GM18858 (cell line): ENCODE results near the gene PSMD5.

Experiments used
- ATAC-seq: cut with Tn5 transposase; IDR thresholded peaks from one replicate; pipeline ENCODE4 v1.9.1; 2021; ENCODE audit not compliant: unreplicated experiment

PSMD5 gene

DNA sequence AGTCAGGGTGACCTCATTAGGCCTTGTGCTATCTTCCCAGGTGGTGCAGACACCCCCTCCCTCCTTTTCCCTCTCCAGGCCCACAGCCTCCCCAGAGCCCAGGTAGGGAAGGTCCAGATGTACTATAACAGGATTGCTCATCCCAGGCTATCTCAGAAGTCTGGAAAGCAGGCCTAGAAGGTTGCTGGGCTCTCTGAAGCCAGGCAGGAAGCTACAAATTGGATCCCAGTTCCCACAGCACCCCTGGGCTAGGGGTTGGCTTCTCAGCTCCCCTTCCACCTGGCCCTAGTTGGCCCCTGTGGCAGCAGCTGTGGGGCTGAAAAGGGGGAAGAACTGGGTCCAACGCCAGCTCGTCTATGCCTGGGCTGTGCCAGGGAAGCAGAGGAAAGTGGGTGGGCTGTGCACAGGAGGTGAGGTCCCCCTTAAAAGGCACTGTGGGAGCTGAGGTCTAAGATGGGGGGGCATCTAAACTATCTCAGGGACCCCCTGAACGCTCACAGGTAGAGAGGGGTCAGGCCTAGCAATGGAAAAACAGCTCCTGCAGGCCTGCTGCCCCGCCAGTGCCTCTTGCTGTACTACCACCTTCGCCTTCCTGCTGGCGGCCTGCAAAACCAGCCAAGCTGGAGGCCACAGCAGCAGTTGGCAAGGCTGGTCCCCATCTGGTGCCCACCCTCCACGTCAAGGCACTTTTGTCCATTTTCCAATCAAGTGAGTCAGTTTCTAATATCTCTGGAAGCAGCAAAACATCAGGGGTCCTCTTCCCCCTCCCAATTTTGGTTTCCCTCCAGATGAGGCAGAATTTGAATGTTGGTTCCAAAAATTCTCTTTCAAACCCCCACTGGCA is 13.3 kb upstream of the PSMD5 start:
- no peak for ATAC-seq

DNA sequence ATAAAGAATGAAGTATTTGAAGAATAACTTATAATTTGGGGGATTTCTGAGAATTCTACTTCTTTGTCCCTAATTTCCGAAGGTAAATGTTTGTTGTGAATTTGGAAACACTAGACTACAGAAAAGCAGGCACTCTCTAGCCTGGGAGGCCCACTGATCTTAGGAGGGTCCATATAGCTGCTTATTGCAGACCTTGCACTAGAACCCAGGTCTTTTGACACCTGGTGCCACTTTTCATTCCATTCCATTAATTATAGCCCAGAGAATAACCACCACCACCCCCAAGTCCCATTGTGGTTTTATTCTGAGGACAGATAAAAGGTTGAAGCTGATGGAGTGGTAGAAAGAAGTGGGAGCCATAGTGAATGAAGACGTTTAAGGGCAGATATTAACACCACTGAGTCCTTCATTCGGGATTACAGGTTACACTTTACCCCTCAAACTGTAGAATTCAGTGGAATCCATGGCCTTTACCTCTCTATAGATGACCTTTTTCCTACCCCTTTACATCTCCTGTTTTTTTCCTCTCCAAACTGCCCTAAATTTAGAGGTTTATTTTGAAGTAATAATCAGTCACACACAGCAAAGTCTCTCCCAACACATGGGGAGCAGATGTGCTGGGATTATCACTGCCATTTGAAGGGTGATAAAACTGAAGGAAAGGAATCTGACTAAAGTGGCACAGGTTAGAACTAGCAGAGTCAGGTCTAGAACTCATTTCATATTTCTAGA is 12.0 kb upstream of the PSMD5 start:
- no peak for ATAC-seq

DNA sequence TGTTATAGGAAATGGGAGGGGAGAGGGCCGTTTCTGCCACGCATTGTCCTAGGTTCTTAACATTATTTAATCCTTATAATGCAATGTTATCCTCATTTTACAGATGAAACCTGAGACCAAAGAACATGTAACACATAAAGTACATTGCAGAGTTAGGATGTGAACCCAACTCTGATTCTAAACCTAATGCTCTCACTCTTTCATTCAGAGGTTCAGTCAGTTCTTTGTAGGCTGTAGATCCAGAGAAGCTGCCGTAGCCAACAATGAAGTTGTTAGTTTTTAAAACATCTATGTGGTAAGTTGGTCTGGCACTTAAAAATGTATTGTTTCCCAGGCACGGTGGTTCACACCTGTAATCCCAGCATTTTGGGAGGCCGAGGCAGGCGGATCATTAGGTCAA is 10.5 kb upstream of the PSMD5 start:
- no peak for ATAC-seq

DNA sequence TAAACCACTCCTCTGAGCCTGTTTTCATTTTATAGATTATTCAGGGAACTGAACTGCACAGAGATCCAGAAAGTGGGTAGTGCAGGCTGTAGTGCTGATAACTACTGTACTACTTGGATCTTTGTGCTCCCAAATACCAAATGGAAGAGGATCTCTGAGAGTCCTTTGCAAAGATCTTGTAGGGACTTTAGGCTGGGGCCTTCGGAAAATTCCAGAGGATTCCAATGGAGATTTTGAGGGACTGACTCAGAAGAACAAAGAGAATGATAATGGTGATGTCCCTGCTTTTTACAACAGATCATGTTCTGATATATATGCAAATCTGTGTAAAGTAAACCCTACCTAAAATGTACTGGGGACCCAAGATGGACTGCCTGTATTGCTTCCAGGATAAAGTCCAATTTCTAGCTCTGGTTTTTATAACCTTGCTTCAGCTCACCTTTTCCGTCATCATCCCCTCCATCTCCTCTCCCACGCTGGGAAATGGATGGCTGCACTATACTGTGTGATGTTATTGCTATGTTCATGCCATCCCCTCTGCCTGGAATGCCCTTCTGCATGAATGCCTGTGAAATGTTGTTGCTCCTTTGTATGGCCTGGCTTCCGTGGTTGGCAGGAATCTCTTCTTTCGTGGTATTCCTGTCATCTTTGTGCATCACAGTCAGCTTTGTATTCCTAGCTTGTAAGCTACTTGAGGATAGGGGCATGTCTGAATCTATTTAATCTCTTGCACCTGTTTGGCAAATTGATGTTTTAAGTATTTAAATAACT is 9.7 kb upstream of the PSMD5 start:
- ATAC-seq, result no peak

DNA sequence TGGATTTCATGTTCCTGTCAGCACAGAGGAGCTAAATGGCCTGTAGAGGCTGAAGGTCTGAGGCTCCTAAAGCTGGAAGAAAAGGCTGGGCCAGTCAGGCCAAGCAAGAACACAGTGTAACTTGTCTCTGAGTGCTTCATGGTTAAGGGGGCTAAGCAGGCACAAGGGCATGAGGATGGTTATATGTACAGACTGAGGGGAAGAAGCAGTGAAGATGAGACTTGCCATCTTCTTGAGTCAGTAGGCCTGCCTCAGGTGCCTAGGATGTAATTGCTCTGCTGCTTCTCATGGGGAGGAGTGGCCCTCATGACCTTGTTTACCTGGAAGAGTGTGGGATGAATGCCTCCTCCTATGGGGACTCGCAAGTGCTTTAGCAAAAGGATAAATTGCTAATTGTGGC is 8.7 kb upstream of the PSMD5 start:
- no peak for ATAC-seq

DNA sequence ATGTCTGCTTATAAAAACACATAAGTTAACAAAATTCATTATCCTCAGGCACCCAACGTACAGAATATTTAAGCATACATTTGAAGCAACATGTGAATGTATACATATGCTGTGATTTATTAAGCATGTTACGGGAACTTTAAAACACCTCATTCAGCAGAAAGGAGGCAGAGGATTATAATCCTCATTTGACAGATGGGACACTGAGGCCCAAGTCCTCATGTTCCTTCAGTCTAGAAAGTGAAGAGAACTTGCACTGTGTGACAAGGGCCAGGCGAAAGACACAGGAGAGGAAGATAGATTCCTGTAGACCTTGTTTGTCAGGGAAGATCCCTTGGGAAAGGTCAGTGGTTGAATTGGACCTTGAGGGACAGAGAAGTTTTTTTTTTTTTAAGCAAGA is 7.6 kb upstream of the PSMD5 start:
- no peak for ATAC-seq

DNA sequence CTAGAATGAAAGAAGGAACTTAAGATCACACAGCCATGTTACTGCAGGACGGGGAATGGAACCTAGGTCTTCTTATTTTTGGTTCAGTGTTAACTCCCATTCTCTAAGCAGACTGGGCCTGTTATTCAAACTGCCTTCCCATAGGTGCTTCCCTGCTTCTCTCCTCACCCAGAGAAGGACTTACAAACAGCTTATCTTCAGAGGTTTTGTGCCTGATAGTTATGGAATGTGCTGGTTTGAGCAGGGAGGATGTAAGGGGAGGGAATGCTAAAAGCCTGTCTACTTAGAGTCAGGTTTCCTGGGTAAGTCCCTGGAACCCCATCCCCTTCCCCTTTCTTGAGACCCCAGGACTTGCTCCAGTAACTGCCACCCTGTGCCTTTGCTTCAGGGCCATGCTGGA is 4.2 kb upstream of the PSMD5 start:
- ATAC-seq, result no peak

DNA sequence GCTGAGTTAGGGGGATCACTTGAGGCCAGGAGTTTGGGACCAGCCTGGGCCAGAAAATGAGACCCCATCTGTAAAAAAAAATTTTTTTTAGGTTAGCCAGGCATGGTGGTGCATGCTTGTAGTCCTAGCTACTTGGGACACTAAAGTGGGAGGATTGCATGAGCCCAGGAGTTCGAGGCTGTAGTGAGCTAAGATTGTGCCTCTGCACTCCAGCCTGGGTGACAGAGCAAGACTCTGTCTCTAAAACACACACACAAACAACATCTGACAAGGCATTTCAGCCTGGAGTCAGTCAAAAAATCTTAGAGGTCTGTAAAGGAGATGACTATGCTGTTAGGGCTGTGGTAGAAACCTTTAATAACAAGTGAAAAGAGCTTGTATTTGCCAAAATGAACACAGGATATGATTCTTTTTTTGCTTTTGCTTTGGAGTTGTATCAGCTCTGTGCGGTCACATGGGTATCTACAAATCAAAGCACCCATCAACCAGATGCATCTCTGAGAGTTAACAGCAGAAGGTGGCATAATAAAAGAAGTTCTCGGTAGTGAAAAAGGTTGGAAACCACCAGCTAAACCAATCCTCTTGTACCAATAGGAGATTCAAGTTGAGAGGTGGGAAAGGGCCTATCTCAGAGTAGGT is 3.6 kb upstream of the PSMD5 start:
- no peak for ATAC-seq

DNA sequence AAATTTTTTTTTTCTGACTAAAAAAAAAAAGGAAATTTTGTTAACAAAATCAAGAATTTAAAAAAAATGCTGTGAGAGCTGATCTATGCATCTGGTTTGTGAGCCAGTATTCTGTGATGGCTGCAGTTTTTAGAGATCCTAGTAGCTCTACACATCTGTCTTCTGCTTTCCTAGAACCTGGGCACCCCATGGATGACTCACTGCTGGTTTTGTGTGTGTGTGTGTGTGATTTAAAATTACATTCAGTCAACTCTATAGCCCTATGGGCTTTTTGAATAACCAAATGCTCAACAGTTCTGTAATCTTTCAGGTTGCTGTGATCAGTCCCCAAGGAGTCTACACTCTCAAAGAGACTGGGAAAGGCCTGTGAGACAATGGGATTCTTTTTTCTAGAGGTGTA is 2.5 kb upstream of the PSMD5 start:
- ATAC-seq, result no peak

DNA sequence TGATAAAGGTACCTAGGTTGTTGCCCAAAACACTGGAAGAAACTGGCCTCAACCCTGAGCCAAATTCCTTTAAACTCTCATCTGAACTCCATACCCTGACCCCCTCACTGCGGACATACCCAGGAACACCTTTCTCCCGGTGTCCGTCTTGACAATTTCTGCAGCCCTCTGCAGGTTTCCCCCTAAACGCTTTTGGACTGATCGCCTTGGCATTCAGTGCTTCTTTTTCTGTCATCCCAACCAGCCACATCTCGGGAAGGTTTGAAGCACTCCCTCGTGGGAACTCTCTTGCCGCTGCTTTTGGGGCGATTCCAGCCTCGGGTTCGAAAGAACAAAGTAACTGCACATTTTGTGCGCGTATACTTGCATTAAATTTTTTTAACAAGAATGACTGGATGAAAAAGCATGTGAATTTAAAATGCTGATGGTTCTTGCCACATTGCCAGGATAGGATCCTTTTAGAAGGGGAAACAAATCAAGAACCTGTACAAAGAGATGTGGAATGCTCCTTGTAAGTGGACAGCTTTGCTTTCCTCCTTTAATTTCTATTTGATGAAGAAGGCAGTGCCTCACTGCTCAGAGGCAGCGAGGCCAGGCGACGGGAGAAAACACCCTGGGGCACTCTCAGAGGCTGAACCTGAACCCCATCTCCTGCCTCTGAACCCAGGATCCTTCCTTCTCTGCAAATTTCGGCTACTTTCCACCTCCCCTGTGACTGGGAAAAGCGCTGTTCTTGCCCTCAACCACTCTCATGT is 615 bp downstream of the PSMD5 start:
- ATAC-seq, result no peak

DNA sequence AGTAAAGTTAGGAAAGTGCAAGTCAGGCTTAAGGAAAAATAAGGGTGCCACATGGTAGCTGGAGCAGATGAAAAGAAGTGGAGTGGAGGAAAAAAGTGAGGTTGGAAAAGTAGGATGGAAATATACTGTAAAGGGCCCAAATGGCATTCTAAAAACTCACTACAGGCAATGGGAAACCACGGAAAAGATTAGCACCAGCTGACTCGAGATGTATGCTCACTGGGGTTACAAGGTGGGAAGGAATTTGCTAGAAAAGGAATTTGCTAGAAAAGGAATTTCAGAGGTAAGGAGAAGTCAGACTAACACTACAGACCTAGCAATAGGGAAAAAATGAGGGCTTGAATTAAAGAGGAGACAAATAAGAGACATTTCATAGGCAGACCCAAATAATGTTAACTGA is 3.6 kb downstream of the PSMD5 start:
- no peak for ATAC-seq

DNA sequence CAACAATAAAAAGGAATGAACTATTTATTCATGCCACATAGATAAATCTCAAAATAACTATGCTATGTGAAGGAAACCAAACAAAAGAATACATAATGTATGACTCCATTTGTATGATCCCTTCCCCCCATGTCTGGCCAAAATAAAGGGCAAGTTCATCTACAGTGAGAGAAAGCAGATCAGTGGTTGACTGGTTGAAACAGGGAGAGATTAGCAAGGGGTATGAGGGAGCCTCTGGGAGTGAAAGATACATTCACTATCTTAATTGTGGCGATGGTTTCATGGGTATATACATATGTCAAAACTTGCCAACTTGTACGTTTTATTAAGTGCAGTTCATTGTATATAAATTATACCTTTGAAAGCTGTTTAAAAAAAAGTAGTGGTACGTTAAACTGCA is 4.8 kb downstream of the PSMD5 start:
- no peak for ATAC-seq

DNA sequence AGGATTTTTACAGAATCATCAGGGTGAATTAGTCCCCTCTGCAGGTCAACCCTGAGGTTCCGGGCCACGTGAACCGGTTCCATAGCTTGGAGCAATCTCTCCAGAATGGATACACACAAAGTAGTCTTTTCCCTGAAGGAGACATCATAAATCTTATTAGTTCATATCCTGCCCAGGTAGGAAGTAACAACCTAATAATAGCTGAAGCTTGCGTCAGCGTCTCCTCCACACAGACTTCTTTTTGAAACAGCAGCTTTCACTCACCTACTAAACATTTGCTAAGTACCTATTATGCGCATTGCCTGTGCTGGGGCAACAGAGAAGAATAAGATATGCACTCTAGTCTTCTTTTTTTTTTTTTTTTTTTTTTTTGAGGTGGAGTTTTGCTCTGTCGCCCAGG is 9.4 kb downstream of the PSMD5 start:
- no peak for ATAC-seq

DNA sequence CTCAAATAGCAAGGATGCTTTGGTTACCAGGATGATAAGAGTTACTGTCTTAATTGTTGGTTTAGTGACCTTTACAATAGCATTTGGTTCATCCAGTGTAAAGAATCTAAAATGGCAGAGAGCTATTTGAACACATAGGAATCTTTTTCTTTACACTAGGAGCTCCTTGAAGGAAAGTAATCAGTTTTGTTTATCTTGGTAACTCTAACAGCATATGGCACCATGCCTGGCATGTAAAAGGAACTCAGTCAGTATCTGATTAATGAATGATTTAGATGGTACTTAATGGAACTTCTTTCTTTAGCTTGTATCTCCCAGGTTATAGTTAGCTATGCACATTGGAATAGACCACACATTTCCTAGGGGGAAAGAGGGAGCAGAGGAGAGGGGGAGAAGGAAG is 9.9 kb downstream of the PSMD5 start:
- no peak for ATAC-seq

DNA sequence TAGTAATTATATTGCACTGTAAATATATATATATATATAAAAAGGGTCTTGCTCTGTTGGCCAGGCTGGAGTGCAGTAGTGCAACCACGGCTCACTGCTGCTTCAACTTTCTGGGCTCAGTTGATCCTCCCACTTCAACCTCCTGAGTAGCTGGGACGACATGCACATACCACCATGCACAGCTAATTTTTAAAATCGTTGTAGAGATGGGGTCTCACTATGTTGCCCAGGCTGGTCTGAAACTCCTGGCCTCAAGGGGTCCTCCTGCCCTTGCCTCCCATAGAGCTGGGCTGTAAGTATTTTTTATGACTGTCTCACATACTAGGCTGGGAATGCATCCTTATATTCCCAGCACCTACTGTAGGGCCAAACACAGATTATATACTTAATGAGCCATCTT is 11.9 kb downstream of the PSMD5 start:
- no peak for ATAC-seq

DNA sequence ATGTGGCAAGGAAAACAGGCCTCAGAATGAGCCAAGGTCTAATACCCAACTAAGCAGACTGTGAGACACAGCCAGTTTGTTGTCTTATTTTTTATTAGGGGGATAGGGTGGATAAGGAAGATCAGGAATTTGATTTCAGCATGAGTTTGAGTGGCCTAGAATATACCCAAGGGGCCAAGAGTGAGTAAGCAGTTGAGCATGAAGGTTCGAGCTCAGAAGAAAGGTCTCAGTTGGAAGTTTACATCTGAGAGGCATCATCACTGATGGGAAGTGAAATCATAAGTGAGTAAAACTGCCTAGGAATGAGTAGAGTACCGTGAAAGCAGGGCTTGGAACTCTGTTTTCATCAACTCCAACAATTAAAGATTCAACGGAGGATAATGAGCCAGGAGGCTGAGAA is 12.6 kb downstream of the PSMD5 start:
- no peak for ATAC-seq

DNA sequence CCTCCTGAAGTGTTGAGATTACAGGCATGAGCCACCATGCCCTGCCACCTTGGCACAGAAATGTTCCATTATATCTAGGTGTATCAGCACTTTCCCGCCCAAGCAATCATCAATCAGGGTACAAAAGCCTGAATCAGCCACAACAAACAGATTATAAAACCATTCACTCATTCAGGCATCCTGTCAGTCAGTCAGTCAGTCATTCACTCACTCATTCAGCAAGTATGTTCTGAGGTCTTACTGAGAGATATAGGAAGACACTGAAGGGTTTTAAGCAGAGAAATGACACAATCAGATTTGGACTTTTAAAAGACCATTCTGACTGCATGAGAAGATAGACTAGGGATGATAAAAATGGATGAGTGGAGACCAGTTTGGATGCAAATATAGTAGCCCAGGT is 13.1 kb downstream of the PSMD5 start:
- ATAC-seq, result no peak

DNA sequence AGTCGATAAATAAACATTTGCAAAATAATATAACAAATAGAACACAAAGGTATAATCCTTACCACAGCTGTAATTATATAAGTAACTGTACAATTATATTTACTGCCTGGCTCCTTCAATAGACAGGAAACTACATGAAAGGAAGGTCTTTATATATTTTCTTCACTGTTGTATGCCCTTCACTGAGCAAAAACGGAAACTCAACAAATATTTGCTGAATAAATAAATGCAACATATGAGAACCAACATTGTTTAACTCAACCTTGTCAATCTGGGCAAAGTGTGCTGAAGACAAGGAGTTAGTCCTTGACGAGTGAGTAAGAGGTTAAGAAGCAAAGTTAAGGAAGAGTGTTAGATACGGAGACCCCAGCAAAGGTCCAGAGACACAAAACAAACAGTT is 22.6 kb downstream of the PSMD5 start:
- ATAC-seq, result no peak

DNA sequence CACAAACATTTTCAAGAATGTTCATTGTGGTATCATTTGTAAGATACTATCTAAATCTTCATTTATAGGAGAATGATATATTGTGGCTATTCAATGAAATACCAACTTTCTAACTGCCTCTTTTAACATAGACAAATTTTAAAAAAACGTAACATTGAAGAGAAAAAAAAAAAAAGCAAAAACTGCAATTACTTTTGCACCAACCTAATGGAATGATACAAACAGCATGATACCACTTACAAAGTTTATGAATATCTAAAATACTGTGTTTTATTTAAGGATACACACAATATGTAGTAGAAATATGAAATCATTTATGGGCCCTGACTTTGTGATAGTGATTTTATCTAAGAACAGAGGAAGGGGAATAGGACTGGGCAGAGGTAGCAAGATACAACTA is 24.1 kb downstream of the PSMD5 start:
- no peak for ATAC-seq

DNA sequence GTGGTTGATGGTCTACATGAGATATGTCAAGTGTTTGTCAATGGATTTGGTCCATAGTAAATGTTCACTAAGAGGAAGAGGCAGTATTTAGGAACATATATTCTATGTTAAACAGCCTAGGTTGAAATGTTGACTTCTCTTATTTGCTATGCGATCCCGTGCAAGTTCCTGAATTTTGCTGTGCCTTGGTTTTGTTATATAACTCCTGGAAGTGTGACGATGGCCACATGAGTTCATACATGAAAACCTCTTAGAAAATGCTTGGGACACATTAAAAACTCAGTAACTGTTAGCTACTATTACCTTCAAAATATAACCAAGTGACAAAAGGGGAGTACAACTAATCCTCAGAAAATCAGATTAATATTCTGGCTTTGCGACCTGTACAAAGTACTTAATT is 27.6 kb downstream of the PSMD5 start:
- no peak for ATAC-seq

DNA sequence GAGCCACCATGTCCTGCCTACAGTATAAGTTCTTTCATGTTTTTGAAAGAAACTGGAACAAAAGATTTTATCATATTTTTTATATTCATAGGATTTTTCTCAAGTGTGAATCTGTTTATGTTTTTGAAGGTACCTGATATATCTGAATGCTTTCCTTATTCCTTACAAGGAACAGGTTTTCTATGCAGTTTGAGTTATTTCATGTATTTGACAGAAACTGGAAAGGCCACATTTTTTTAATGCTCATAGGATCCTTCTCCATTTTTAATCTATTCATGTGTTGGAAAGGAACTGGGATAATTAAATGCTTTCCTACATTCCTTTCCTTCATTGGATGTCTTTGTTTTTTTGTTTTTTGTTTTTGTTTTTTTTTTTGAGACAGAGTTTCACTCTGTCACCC is 33.8 kb downstream of the PSMD5 start:
- no peak for ATAC-seq
